ENCODE measurements around the gene SPATA18. TPM values are rescaled to one million over a fixed set of nuclear protein-coding genes. Genes with fewer than 3 reads are reported as not detected.

The SPATA18 gene
- total and polyA plus RNA-seq, 2 of the 13 experiments (the other 11 are each of a cell fraction or from before 2014, with no cell fraction given): 5.7 to 13.2 TPM

GRCh38 chr4:52052475-52052780 is 1.3 kb downstream of the SPATA18 start (continued):
- TF ChIP-seq ZNF639 (CRISPR knock-in tag; conservative IDR thresholded peaks at IDR 0.05): no peak
- TF ChIP-seq STAT6 (CRISPR knock-in tag; IDR thresholded peaks at IDR 0.05; ENCODE audit: borderline replicate concordance): no peak
- TF ChIP-seq ZSCAN22 (CRISPR knock-in tag; IDR thresholded peaks at IDR 0.05): no peak
- no peak for TF ChIP-seq KLF11 (CRISPR knock-in tag; IDR thresholded peaks at IDR 0.05)
- no peak for TF ChIP-seq THAP7 (CRISPR knock-in tag; IDR thresholded peaks at IDR 0.05)
- TF ChIP-seq ZNF121 (CRISPR knock-in tag; IDR thresholded peaks at IDR 0.05): no peak
- TF ChIP-seq HHEX (CRISPR knock-in tag; IDR thresholded peaks at IDR 0.05): no peak
- no peak for TF ChIP-seq ZHX2 (IDR thresholded peaks at IDR 0.05; ENCODE audit: low read depth)
- TF ChIP-seq ZHX2 (CRISPR knock-in tag; IDR thresholded peaks at IDR 0.05; ENCODE audit: borderline replicate concordance): no peak
- no peak for TF ChIP-seq MAFK (conservative IDR thresholded peaks at IDR 0.05 in 1 of 2, IDR thresholded peaks at IDR 0.05 in 1 of 2; ENCODE audit: low read length in 2 of 2)
- no peak for TF ChIP-seq ZNF513 (CRISPR knock-in tag; conservative IDR thresholded peaks at IDR 0.05)
- TF ChIP-seq NFIB (CRISPR knock-in tag; IDR thresholded peaks at IDR 0.05; ENCODE audit: borderline replicate concordance): no peak

Data from HepG2 (cell line).